SW480 (cell line): ENCODE data around the gene ATP5PD.
"Not testable (repeated sequence)": the region's sequence is repeated elsewhere in the genome, so short reads cannot be mapped to it uniquely, and the experiment has no call there.

Experiments used
- DNase-seq: peaks from one replicate; pipeline ENCODE4 v3.0.0-alpha.2; 2016; ENCODE audit warnings: low spot score

Gene ATP5PD

GRCh38 chr17:75051941-75052340 lies 5.2 kb upstream of the ATP5PD start:
- no peak for DNase-seq

GRCh38 chr17:75049706-75050105 lies 2.9 kb upstream of the ATP5PD start:
- no peak for DNase-seq

GRCh38 chr17:75049057-75049456 lies 2.3 kb upstream of the ATP5PD start:
- DNase-seq = no peak

GRCh38 chr17:75048249-75048878 lies 1.6 kb upstream of the ATP5PD start:
- DNase-seq = no peak

- DNase-seq = no peak
Observed at GRCh38 chr17:75047398-75048098, 779 bp upstream of the ATP5PD start.

- DNase-seq = not testable (repeated sequence)
Observed at GRCh38 chr17:75045946-75046406, 793 bp downstream of the ATP5PD start.

- DNase-seq = no peak
Observed at GRCh38 chr17:75044716-75045115, 2.1 kb downstream of the ATP5PD start.

DNA sequence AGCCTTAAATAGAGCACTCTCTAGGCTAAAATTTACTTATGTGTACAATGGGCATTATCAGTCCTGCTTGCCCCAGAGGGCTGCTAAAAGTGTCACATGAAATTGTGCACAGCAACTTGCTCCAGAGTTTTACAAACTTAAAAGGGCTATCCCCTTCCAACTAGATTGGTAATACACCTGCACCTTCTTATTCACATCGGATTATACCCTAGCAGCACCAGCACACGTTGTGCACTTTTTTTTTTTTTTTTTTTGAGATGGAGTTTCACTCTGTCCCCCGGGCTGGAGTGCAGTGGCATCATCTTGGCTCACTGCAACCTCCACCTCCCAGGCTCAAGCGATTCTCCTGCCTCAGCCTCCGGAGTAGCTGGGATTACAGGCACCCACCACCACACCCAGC lies 3.0 kb downstream of the ATP5PD start:
- DNase-seq = not testable (repeated sequence)

DNA sequence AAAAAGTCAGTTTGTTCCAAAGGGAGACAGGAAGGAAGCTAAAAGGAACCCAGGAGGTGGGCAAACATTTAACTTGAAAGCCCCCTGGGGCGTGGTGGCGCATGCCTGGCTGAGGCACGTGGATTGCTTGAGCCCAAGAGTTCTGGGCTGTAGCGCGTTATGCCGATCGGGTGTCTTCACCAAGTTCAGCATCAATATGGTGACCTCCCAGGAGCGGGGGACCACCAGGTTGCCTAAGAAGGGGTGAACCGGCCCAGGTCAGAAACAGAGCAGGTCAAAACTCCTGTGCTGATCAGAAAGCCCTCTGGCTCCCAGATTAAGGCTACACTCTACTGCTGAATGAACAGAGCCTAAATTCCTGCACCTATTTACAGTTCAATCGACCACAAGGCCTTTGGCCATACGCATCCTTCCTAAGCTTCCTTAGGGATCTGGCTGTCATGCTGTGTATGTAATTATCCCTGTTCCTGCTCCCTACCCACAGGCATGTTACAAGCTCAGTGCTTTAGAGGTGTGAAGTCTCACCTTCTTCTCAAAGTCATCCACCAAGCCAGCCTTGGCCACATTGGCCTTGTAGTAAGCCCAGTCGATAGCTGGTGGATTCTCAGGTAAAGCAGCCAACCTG lies 5.0 kb downstream of the ATP5PD start:
- no peak for DNase-seq

DNA sequence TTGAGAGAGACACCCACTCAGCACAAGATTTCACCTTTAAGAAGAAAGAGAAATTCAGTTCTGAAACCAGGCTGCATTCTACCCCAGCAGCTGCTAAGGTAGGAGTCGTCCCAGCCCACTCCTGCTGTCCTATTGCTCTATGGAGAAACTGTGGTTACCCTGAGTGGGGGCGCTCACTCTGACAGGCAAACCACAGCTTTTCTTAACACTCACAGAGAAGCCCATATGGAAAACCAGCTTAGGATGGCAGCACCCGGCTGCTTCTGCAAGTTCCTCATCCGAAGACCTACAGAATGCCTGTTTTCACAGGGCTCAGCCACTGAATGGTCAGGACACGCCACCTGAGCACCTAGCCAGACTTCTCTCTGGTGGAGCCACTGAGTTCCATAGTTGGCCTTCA lies 7.5 kb downstream of the ATP5PD start:
- DNase-seq = no peak

- DNase-seq = peak; percentile 98
Observed at GRCh38 chr17:75036643-75037268, 10.0 kb downstream of the ATP5PD start.

- DNase-seq = peak; percentile 93
Observed at GRCh38 chr17:75034236-75034908, 12.4 kb downstream of the ATP5PD start.

DNA sequence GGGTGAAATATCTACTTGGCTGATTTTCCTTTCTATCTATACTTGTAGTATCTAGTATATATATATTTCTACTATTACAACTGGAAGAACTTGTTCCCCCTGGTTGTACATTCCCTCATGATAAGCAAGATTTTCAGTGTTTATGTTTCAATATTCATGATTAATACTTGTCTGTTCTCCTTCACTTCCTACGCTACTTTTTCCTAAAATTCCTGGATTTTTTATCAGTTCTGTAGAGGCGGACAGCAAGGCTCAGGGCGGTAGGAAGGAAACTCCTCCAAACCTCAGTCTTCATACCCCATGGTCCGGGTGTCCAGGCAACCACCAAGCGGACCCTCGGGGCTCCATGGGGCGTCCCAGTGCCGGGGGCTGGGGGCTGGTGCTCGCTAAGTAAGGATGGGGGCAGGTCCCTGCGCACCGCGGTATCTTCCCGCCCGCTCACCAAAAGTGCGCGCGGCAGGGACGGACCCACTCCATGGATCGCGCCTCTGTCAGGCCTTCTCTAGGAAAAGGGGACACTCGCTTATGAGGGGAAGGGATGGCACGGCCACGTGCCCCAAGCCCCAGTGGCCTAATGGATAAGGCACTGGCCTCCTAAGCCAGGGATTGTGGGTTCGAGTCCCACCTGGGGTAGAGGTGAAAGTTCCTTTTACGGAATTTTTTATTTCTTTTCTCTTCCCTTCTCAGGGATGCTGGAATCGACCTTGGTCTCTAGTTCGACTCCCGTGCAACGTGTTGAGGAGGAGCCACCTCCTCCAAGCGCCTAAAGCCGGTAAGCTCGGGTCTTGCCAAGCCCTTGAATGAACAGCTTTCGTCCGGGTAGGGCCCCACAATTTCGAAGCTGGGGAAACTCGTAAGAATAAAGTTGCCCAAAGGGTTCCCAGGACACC lies 13.2 kb downstream of the ATP5PD start:
- peak; percentile 87 for DNase-seq

DNA sequence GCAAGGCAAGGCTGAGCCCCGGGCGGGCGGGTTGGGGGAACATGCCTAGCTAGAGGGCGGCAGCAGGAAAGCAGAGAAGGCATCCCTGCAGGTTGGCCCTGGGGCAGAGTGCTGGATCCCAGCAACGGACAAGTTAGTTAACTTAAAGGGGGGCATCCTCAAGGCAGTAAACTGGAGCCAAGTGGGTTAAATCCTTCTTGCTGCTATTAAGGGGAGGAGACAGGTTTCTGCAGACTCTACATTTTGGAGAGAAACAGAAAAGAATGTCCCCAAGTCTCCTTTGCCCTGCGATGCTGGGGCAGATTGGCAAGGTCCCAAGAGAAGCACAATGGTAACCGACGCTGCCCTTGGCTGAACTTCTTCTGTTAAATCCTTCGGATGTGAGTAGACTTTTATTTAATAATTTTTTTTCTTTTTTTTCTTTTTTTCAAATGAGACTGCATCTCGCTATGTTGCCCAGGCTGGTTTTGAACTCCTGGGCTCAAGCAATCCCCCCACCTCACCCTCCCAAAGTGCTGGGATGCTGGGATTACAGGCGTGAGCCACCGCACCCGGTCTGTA lies 14.0 kb downstream of the ATP5PD start:
- DNase-seq = no peak

DNA sequence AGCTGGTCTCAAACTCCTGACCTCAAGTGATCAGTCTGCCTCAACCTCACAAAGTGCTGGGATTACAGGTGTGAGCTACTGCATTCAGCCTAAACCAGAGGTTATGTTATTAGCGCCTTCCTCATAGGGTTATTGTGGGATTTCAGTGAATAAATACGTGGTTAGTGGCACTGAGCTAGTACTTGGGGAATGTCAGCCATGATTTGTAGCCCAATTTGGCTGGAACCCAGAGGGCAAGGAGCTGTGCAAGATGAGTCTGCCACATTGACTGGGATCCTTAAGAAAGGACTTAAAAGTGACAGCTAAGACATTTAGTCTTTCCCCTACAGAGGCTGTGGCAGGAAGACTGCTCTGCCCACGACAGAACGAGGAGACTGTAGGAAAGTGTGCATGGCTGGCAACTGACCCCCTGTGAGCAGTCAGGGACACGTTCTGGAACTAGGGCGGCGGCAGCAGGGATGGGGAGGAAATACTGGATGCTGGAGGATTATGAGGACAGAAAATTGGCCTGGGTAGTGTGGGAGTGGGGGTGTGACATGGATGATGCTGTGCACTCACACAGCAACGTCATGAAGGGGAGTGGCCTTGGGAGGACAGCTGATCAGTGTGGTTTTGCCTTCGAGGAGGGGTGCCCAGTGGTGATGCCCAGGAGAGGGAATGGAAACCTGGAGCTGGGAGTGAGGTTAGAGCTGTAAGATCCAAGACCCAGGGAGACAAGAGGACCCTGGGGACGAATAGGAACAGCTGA lies 14.6 kb downstream of the ATP5PD start:
- DNase-seq = peak; percentile 77

DNA sequence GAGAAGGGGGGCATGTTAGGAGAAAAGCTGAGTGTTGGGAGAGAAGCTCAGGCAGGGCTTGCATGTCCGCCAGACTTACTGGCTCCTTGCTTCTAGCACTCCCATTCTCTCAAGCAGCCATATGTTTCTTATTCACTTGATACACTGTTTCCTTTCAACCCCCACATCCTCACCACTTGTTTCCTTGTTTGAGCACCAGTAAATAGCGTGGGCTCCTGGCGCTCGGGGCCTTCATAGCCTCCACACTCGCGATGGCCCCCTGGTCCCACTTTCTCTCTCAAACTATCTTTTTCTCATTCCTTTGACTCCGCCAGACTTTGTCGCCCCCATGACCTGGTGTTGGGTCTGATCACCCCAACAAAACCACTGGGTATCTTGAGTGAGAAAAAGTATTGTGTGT lies 16.6 kb downstream of the ATP5PD start:
- DNase-seq = no peak

- not testable (repeated sequence) for DNase-seq
Observed at GRCh38 chr17:75026650-75027049, 20.1 kb downstream of the ATP5PD start.

- DNase-seq = not testable (repeated sequence)
Observed at GRCh38 chr17:75025398-75025734, 21.4 kb downstream of the ATP5PD start.

GRCh38 chr17:75024686-75025397 lies 21.9 kb downstream of the ATP5PD start:
- no peak for DNase-seq
